IMR-90 (cell line): ENCODE measurements around the gene RNASEH2B. TPM values are rescaled to one million over a fixed set of nuclear protein-coding genes. Genes with fewer than 3 reads are reported as not detected.

Experiments used
- ATAC-seq: fragments of 200-7000 bp; cut with Tn5 transposase; 2 replicates; pipeline ENCODE4 v1.9.1; 2020; ENCODE audit warnings: low read depth, mild to moderate bottlenecking, moderate library complexity
- BruUV-seq: library from RNA; stranded (reverse); fragments of 400-500 nt; replicated peaks from 2 replicates; lab custom pipeline; 2021; lab: Mats Ljungman, UMichigan
- CTCF ChIA-PET: fragments of 300-600 bp; formaldehyde crosslinking; extraction: SDS; loops from one replicate; lab custom pipeline; 2021; ENCODE audit warnings: antibody characterized with exemption; lab: Yijun Ruan, JAX
- POLR2A ChIA-PET: fragments of 300-600 bp; sonication (Branson Sonifier 250); formaldehyde crosslinking; loops from one replicate; lab custom pipeline; 2022; ENCODE audit warnings: antibody characterized with exemption; ENCODE audit not compliant: unreplicated experiment; lab: Charles Lee
- DNase-seq: peaks from one replicate; pipeline ENCODE4 v3.0.0; 2013
- H2AFZ ChIP-seq: replicated peaks from 2 replicates; pipeline ENCODE3; 2013; ENCODE audit warnings: low read length, mild to moderate bottlenecking; ENCODE audit not compliant: poor library complexity
- H2AK5ac ChIP-seq: 2 replicates; pipeline ENCODE4 v1.6.1; 2013; ENCODE audit warnings: low read depth, low read length, inconsistent platforms
- H2AK9ac ChIP-seq: replicated peaks from 2 replicates; pipeline ENCODE3; 2013; ENCODE audit warnings: mild to moderate bottlenecking, low read depth, low read length, moderate library complexity; ENCODE audit not compliant: poor library complexity
- H2BK120ac ChIP-seq: 2 replicates; pipeline ENCODE4 v1.6.1; 2013; ENCODE audit warnings: low read depth, low read length, inconsistent platforms
- H2BK15ac ChIP-seq: 3 replicates; pipeline ENCODE4 v1.6.1; 2013; ENCODE audit warnings: low read depth, low read length, inconsistent platforms
- H2BK20ac ChIP-seq: 2 replicates; pipeline ENCODE4 v1.6.1; 2013; ENCODE audit warnings: low read depth, mild to moderate bottlenecking, inconsistent platforms, low read length, moderate library complexity
- H2BK5ac ChIP-seq: 2 replicates; pipeline ENCODE4 v1.6.1; 2013; ENCODE audit warnings: mild to moderate bottlenecking, low read depth, low read length, inconsistent platforms; ENCODE audit not compliant: poor library complexity, severe bottlenecking
- H3K14ac ChIP-seq: replicated peaks from 2 replicates; pipeline ENCODE4 v1.6.1; 2013; ENCODE audit warnings: low read depth, low read length, inconsistent platforms
- H3K18ac ChIP-seq: 2 replicates; pipeline ENCODE4 v1.6.1; 2013; ENCODE audit warnings: low read depth, low read length, control low read depth
- H3K23ac ChIP-seq: 2 replicates; pipeline ENCODE4 v1.6.1; 2013; ENCODE audit warnings: low read depth, low read length, inconsistent platforms
- H3K27ac ChIP-seq: 2 replicates; pipeline ENCODE4 v1.5.1; 2013; ENCODE audit warnings: mild to moderate bottlenecking, control low read depth, low read length; ENCODE audit not compliant: insufficient read depth
- H3K27me3 ChIP-seq: 2 replicates; pipeline ENCODE4 v1.6.1; 2013; ENCODE audit warnings: low read length; ENCODE audit not compliant: control insufficient read depth, insufficient read depth
- H3K36me3 ChIP-seq: 2 replicates; pipeline ENCODE4 v1.6.1; 2013; ENCODE audit warnings: low read length, mixed read lengths; ENCODE audit not compliant: control insufficient read depth, insufficient read depth
- H3K4ac ChIP-seq: 2 replicates; pipeline ENCODE4 v1.6.1; 2013; ENCODE audit warnings: low read depth, low read length, inconsistent platforms
- H3K4me1 ChIP-seq: 2 replicates; pipeline ENCODE4 v1.6.1; 2013; ENCODE audit warnings: low read length, mixed read lengths; ENCODE audit not compliant: control insufficient read depth, insufficient read depth
- H3K4me2 ChIP-seq: 2 replicates; pipeline ENCODE4 v1.6.1; 2013; ENCODE audit warnings: low read depth, mild to moderate bottlenecking, control low read depth, low read length, moderate library complexity
- H3K4me3 ChIP-seq: 2 replicates; pipeline ENCODE4 v1.5.1; 2013; ENCODE audit warnings: low read depth, mild to moderate bottlenecking, control low read depth, low read length, moderate library complexity; ENCODE audit not compliant: insufficient read depth
- H3K56ac ChIP-seq: 2 replicates; pipeline ENCODE4 v1.6.1; 2013; ENCODE audit warnings: low read length, inconsistent platforms; ENCODE audit not compliant: insufficient read depth; ENCODE audit errors: extremely low read depth
- H3K79me1 ChIP-seq, 2 experiments: 2 replicates each; pipeline ENCODE4 v1.6.1; 2013; ENCODE audit warnings: low read length in 2 of 2, inconsistent platforms in 1 of 2, low read depth in 1 of 2
- H3K9ac ChIP-seq: 2 replicates; pipeline ENCODE4 v1.6.1; 2013; ENCODE audit warnings: low read depth, low read length, control low read depth
- H3K9me1 ChIP-seq: 2 replicates; pipeline ENCODE4 v1.6.1; 2013; ENCODE audit warnings: low read length, inconsistent platforms; ENCODE audit not compliant: insufficient read depth
- H3K9me3 ChIP-seq: 2 replicates; pipeline ENCODE4 v1.6.1; 2013; ENCODE audit warnings: low read length; ENCODE audit not compliant: control insufficient read depth, insufficient read depth
- H4K20me1 ChIP-seq: 2 replicates; pipeline ENCODE4 v1.6.1; 2013; ENCODE audit warnings: low read length, inconsistent platforms; ENCODE audit not compliant: insufficient read depth
- H4K5ac ChIP-seq: 2 replicates; pipeline ENCODE4 v1.6.1; 2013; ENCODE audit warnings: mild to moderate bottlenecking, low read depth, low read length, control low read depth
- H4K8ac ChIP-seq, 2 experiments: 2 replicates each; pipeline ENCODE4 v1.6.1; 2013; ENCODE audit warnings: low read depth in 2 of 2, low read length in 2 of 2, control low read depth in 1 of 2, inconsistent platforms in 1 of 2
- H4K91ac ChIP-seq: 2 replicates; pipeline ENCODE4 v1.6.1; 2013; ENCODE audit warnings: low read depth, low read length, inconsistent platforms; ENCODE audit not compliant: insufficient read depth
- BHLHE40 ChIP-seq: fragments of 150-350 bp; IDR thresholded peaks from 2 replicates; pipeline ENCODE4 v1.6.1; 2016; ENCODE audit warnings: mild to moderate bottlenecking, low read depth, low read length
- CEBPB ChIP-seq: IDR thresholded peaks from 2 replicates; pipeline ENCODE4 v1.6.1; 2012; ENCODE audit warnings: low read depth, low read length, improper control_type of control experiment
- CHD1 ChIP-seq: IDR thresholded peaks from 2 replicates; pipeline ENCODE4 v1.6.1; 2012; ENCODE audit warnings: low read depth, low read length, improper control_type of control experiment
- CTCF ChIP-seq: conservative IDR thresholded peaks from 2 replicates; pipeline ENCODE4 v1.5.1; 2012; ENCODE audit warnings: mild to moderate bottlenecking, low read depth, low read length, improper control_type of control experiment
- FOS ChIP-seq: fragments of 150-350 bp; IDR thresholded peaks from 2 replicates; pipeline ENCODE4 v1.6.1; 2016; ENCODE audit warnings: low read depth, low read length
- MAFK ChIP-seq: IDR thresholded peaks from 2 replicates; pipeline ENCODE4 v1.6.1; 2012; ENCODE audit warnings: low read depth, low read length, improper control_type of control experiment
- MAZ ChIP-seq: IDR thresholded peaks from 2 replicates; pipeline ENCODE4 v1.6.1; 2012; ENCODE audit warnings: low read depth, mild to moderate bottlenecking, low read length, improper control_type of control experiment, moderate library complexity, borderline replicate concordance
- MXI1 ChIP-seq: IDR thresholded peaks from 2 replicates; pipeline ENCODE4 v1.6.1; 2012; ENCODE audit warnings: low read depth, mild to moderate bottlenecking, low read length, moderate library complexity, borderline replicate concordance
- NFE2L2 ChIP-seq: fragments of 150-350 bp; IDR thresholded peaks from 2 replicates; pipeline ENCODE4 v1.6.1; 2016; ENCODE audit warnings: low read depth, mild to moderate bottlenecking, low read length
- POLR2A ChIP-seq: IDR thresholded peaks from 2 replicates; pipeline ENCODE4 v1.6.1; 2012; ENCODE audit warnings: mild to moderate bottlenecking, low read depth, low read length
- RAD21 ChIP-seq: IDR thresholded peaks from 2 replicates; pipeline ENCODE4 v1.6.1; 2012; ENCODE audit warnings: low read length, improper control_type of control experiment
- RCOR1 ChIP-seq: IDR thresholded peaks from 2 replicates; pipeline ENCODE4 v1.6.1; 2012; ENCODE audit warnings: mild to moderate bottlenecking, low read length, improper control_type of control experiment; ENCODE audit not compliant: insufficient replicate concordance
- RFX5 ChIP-seq: IDR thresholded peaks from 2 replicates; pipeline ENCODE4 v1.8.0; 2012; ENCODE audit warnings: low read depth, mild to moderate bottlenecking, low read length, moderate library complexity
- SMC3 ChIP-seq: fragments of 150-350 bp; IDR thresholded peaks from 2 replicates; pipeline ENCODE4 v1.6.1; 2016; ENCODE audit warnings: low read depth, mild to moderate bottlenecking, antibody characterized with exemption, low read length, moderate library complexity
- WGBS, 2 experiments: methylation state at CpG; one replicate each; pipeline versions ENCODE4 v1.1.5 to v1.1.7; 2013; ENCODE audit warnings: missing lambda C conversion rate in 2 of 2; ENCODE audit not compliant: insufficient read length in 1 of 2; ENCODE audit errors: extremely low coverage in 2 of 2; 5-methylcytosine and 5-hydroxymethylcytosine counted together
- dilution Hi-C: fragments of 300-500 bp; cut with HindIII; formaldehyde crosslinking; loops from one replicate; pipeline ENCODE4 v1.14.3; 2018; ENCODE audit warnings: low sequenced_read_pairs; ENCODE audit not compliant: unreplicated experiment
- in situ Hi-C: fragments of 300-500 bp; cut with MboI; formaldehyde crosslinking; loops from 3 replicates; pipeline ENCODE4 v1.14.3; 2019; ENCODE audit warnings: low sequenced_read_pairs, inconsistent platforms, mixed read lengths
- intact Hi-C: fragments of 100-400 bp; cut with micrococcal nuclease; formaldehyde crosslinking; loops from 2 replicates; pipeline ENCODE4 v1.10.0; 2022
- polyA plus RNA-seq, 3 experiments: library from polyadenylated mRNA; depleted of rRNA; stranded (reverse); fragments of >200 nt; gene quantifications; 2 replicates each; pipeline ENCODE4 v1.2.3, GENCODE V29; 2012; ENCODE audit warnings: low replicate concordance in 1 of 3
- total RNA-seq: library from RNA; depleted of rRNA; stranded (reverse); fragments of >200 nt; gene quantifications from 2 replicates; pipeline ENCODE4 v1.2.3, GENCODE V29; 2012
- TF ChIP-seq, protein P1 (sequence below): fragments of 150-350 bp; IDR thresholded peaks from 2 replicates; pipeline ENCODE4 v1.6.1; 2017; ENCODE audit warnings: mild to moderate bottlenecking, antibody characterized with exemption, low read length, low read depth
- TF ChIP-seq, protein P2 (sequence below): fragments of 150-350 bp; IDR thresholded peaks from 2 replicates; pipeline ENCODE4 v1.6.1; 2016; ENCODE audit warnings: low read depth, mild to moderate bottlenecking, low read length, moderate library complexity, borderline replicate concordance

Gene RNASEH2B
- total and polyA plus RNA-seq, 2 of the 4 experiments (the other 2 are of a cell fraction), result 11.2 to 14.2 TPM

- Histone ChIP-seq H4K91ac (no peak overlapping the region), H3K36me3 (no peaks in the 10 kb centered on the region), H2BK20ac (no peak overlapping the region), H2AK9ac (no peak overlapping the region), H3K4me2 (no peak overlapping the region; the same call in 1 of the 2 replicates), H3K4me1 (peaks cover 4% of the 10 kb centered on the region; the same call in 1 of the 2 replicates), H2BK5ac (no peak overlapping the region), H3K14ac (no peak overlapping the region), H3K4ac (no peak overlapping the region), H3K56ac (no peak overlapping the region), H3K9me1 (no peaks in the 10 kb centered on the region), H3K79me1 (no peaks in the 10 kb centered on the region), H2BK120ac (no peak overlapping the region), H2AFZ (no peak overlapping the region), H2BK15ac (no peak overlapping the region), H4K8ac (no peak overlapping the region), H3K23ac (no peak overlapping the region), H3K18ac (no peak overlapping the region; the same call in 1 of the 2 replicates), H3K9me3 (no peaks in the 10 kb centered on the region), H3K27me3 (peaks cover 12% of the 10 kb centered on the region), H4K5ac (no peak overlapping the region), H2AK5ac (no peak overlapping the region), H3K27ac (no peak overlapping the region), H3K9ac (no peak overlapping the region), H4K20me1 (no peaks in the 10 kb centered on the region), H3K4me3 (no peak overlapping the region)
- ChIA-PET CTCF (no interaction called here), POLR2A (no interaction called here)
- ATAC-seq, result no peak
- 71% methylated on average over 1 of the region's 2 CpGs; no CpG with 5 or more reads in 1 of the 2 experiments for WGBS, 2 experiments
- dilution Hi-C loops (no loop called here), in situ Hi-C loops (no loop called here), intact Hi-C loops (no loop called here)
- no TSS peak for BruUV-seq
- DNase-seq, result no peak
- no peak for TF ChIP-seq NFE2L2
- TF ChIP-seq, protein P1, sequence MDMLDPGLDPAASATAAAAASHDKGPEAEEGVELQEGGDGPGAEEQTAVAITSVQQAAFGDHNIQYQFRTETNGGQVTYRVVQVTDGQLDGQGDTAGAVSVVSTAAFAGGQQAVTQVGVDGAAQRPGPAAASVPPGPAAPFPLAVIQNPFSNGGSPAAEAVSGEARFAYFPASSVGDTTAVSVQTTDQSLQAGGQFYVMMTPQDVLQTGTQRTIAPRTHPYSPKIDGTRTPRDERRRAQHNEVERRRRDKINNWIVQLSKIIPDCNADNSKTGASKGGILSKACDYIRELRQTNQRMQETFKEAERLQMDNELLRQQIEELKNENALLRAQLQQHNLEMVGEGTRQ, result no peak
- TF ChIP-seq FOS, result no peak
- TF ChIP-seq RFX5, result no peak
- TF ChIP-seq RCOR1, result no peak
- TF ChIP-seq CHD1, result no peak
- TF ChIP-seq, protein P2, sequence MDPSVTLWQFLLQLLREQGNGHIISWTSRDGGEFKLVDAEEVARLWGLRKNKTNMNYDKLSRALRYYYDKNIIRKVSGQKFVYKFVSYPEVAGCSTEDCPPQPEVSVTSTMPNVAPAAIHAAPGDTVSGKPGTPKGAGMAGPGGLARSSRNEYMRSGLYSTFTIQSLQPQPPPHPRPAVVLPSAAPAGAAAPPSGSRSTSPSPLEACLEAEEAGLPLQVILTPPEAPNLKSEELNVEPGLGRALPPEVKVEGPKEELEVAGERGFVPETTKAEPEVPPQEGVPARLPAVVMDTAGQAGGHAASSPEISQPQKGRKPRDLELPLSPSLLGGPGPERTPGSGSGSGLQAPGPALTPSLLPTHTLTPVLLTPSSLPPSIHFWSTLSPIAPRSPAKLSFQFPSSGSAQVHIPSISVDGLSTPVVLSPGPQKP, result no peak
- TF ChIP-seq MAFK, result no peak
- TF ChIP-seq RAD21, result no peak
- no peak for TF ChIP-seq CEBPB
- TF ChIP-seq BHLHE40, result no peak
- no peak for TF ChIP-seq POLR2A
- TF ChIP-seq CTCF, result no peak
- TF ChIP-seq MAZ, result no peak
- TF ChIP-seq MXI1, result no peak
- no peak for TF ChIP-seq SMC3
Observed at GRCh38 chr13:50993371-50993770, 83.8 kb downstream of the RNASEH2B start.
